Measurements from ENCODE around the gene WDR7. TPM values are rescaled to one million over a fixed set of nuclear protein-coding genes. Genes with fewer than 3 reads are reported as not detected.

The WDR7 gene
- total and polyA plus RNA-seq, 9 of the 15 experiments (the other 6 are each of a cell fraction or from before 2014, with no cell fraction given) = 1.4 to 9.4 (median 5.3) TPM

DNA sequence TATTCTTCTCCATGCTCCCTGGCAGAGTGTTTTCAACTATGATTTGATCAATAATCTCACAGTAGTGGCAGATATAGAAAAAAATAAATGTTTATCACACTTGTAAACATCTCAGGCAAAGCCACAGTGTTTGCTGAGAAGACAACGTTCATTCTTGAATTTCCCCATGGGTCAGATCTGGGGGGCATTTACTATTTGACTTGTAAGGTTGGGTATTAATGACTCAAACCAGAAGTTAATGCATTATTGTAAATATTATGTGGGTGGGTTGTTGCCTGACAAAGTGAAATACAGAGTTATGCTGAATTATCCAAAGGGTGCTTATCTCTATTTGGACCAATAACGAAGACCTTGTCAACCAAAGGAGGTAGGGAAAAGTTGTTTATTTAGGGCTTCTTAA lies 346.0 kb downstream of the WDR7 start (continued):
- TF ChIP-seq, protein P1, sequence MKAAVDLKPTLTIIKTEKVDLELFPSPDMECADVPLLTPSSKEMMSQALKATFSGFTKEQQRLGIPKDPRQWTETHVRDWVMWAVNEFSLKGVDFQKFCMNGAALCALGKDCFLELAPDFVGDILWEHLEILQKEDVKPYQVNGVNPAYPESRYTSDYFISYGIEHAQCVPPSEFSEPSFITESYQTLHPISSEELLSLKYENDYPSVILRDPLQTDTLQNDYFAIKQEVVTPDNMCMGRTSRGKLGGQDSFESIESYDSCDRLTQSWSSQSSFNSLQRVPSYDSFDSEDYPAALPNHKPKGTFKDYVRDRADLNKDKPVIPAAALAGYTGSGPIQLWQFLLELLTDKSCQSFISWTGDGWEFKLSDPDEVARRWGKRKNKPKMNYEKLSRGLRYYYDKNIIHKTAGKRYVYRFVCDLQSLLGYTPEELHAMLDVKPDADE (conservative IDR thresholded peaks at IDR 0.05; ENCODE audit: control insufficient read depth, low read depth, low read length) = no peak
- no peak for TF ChIP-seq EGR1 (conservative IDR thresholded peaks at IDR 0.05)
- TF ChIP-seq, protein P2, sequence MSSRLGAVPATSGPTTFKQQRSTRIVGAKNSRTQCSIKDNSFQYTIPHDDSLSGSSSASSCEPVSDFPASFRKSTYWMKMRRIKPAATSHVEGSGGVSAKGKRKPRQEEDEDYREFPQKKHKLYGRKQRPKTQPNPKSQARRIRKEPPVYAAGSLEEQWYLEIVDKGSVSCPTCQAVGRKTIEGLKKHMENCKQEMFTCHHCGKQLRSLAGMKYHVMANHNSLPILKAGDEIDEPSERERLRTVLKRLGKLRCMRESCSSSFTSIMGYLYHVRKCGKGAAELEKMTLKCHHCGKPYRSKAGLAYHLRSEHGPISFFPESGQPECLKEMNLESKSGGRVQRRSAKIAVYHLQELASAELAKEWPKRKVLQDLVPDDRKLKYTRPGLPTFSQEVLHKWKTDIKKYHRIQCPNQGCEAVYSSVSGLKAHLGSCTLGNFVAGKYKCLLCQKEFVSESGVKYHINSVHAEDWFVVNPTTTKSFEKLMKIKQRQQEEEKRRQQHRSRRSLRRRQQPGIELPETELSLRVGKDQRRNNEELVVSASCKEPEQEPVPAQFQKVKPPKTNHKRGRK (tag; IDR thresholded peaks at IDR 0.05) = no peak
- no peak for TF ChIP-seq HNRNPH1 (optimal IDR thresholded peaks at IDR 0.05; ENCODE audit: low read depth, low read length)
- TF ChIP-seq ZNF133 (CRISPR knock-in tag; IDR thresholded peaks at IDR 0.05) = no peak
- TF ChIP-seq SIN3A (IDR thresholded peaks at IDR 0.05; ENCODE audit: borderline replicate concordance in 2 of 2, control insufficient read depth in 1 of 2, low read depth in 2 of 2, low read length in 2 of 2) = no peak

DNA sequence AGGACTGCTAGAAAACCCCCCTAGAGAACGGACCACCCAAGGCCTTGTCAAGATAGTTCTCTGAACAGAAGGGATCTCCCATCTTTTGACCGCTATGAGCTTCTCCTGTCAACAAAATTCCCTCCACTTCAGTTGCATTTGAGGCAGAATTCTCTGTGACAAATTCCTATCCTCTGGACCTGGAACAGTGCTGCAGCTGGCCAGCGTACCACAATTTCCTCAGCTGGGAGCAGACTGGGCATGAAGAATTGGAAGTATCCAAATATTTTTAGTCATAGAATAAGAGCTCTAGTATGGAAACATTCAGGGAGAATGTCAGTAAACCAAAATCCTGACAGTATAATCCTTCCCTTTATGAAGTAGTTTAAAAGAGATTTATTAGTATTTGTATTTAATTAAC lies 348.7 kb downstream of the WDR7 start:
- ChIA-PET POLR2A (no interaction called here), CTCF (ENCODE audit: low intra/inter-chr PET ratio) (no interaction called here)
- intact Hi-C loops (cut with micrococcal nuclease) = no loop called here
- WGBS (ENCODE audit: insufficient coverage, low coverage, missing lambda C conversion rate) = 21% methylated on average over 3 of the region's 3 CpGs
- Histone ChIP-seq H3K4me3 (no peak overlapping the region), H3K36me3 (ENCODE audit: control insufficient read depth, insufficient read depth, low read length) (no peaks in the 10 kb centered on the region), H3K9me1 (ENCODE audit: control insufficient read depth, insufficient read depth, low read length) (no peaks in the 10 kb centered on the region), H3K9ac (ENCODE audit: insufficient read depth in 1 of 2, low read depth in 2 of 2, low read length in 2 of 2) (no peak overlapping the region), H3K4me1 (replicated peaks in 1 of 2; ENCODE audit: control insufficient read depth in 2 of 2, insufficient read depth in 2 of 2, low read length in 2 of 2) (no peaks in the 10 kb centered on the region), H3K27ac (ENCODE audit: extremely low read depth, low read depth, low read length) (no peak overlapping the region), H3K4me2 (ENCODE audit: insufficient read depth, low read length) (no peak overlapping the region), H3K27me3 (ENCODE audit: control insufficient read depth in 2 of 2, insufficient read depth in 2 of 2, low read length in 2 of 2) (no peaks in the 10 kb centered on the region), H3K79me2 (ENCODE audit: control insufficient read depth, insufficient read depth, low read length) (no peaks in the 10 kb centered on the region), H4K20me1 (replicated peaks; ENCODE audit: control insufficient read depth, insufficient read depth, low read length) (no peaks in the 10 kb centered on the region), H2AFZ (ENCODE audit: low read depth, low read length) (no peak overlapping the region), H3K9me3 (replicated peaks; ENCODE audit: control insufficient read depth, insufficient read depth, low read depth, low read length) (no peaks in the 10 kb centered on the region)
- BruUV-seq (replicated peaks) = no TSS peak
- in situ Hi-C loops (cut with MboI) = no loop called here
- DNase-seq (ENCODE audit: extremely low read depth in 1 of 4, low spot score in 3 of 4) = no peak
- no peak for ATAC-seq
- FAIRE-seq = no peak
- TF ChIP-seq, protein P3, sequence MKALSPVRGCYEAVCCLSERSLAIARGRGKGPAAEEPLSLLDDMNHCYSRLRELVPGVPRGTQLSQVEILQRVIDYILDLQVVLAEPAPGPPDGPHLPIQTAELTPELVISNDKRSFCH (CRISPR knock-in tag; IDR thresholded peaks at IDR 0.05) = no peak
- TF ChIP-seq, protein P3 (tag; IDR thresholded peaks at IDR 0.05) = no peak
- TF ChIP-seq ZNF133 (CRISPR knock-in tag; IDR thresholded peaks at IDR 0.05) (no peak), MXI1 (IDR thresholded peaks at IDR 0.05; ENCODE audit: low read depth, low read length) (no peak), ZNF23 (CRISPR knock-in tag; IDR thresholded peaks at IDR 0.05) (no peak), WHSC1 (IDR thresholded peaks at IDR 0.05; ENCODE audit: low read length) (no peak), TCF3 (CRISPR knock-in tag; IDR thresholded peaks at IDR 0.05) (no peak), BCL6 (CRISPR knock-in tag; IDR thresholded peaks at IDR 0.05) (no peak), ZNF311 (CRISPR knock-in tag; IDR thresholded peaks at IDR 0.05) (no peak)
- TF ChIP-seq, protein P4, sequence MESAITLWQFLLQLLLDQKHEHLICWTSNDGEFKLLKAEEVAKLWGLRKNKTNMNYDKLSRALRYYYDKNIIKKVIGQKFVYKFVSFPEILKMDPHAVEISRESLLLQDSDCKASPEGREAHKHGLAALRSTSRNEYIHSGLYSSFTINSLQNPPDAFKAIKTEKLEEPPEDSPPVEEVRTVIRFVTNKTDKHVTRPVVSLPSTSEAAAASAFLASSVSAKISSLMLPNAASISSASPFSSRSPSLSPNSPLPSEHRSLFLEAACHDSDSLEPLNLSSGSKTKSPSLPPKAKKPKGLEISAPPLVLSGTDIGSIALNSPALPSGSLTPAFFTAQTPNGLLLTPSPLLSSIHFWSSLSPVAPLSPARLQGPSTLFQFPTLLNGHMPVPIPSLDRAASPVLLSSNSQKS (CRISPR knock-in tag; IDR thresholded peaks at IDR 0.05) = no peak
- TF ChIP-seq, protein P5, sequence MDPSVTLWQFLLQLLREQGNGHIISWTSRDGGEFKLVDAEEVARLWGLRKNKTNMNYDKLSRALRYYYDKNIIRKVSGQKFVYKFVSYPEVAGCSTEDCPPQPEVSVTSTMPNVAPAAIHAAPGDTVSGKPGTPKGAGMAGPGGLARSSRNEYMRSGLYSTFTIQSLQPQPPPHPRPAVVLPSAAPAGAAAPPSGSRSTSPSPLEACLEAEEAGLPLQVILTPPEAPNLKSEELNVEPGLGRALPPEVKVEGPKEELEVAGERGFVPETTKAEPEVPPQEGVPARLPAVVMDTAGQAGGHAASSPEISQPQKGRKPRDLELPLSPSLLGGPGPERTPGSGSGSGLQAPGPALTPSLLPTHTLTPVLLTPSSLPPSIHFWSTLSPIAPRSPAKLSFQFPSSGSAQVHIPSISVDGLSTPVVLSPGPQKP (CRISPR knock-in tag; IDR thresholded peaks at IDR 0.05) = no peak

Data from K562 (cell line).